ENCODE measurements around the gene PWP2. TPM values are rescaled to one million over a fixed set of nuclear protein-coding genes. Genes with fewer than 3 reads are reported as not detected.

Gene PWP2
- total RNA-seq, 1 experiment from 2014 or later = 6.0 TPM

DNA sequence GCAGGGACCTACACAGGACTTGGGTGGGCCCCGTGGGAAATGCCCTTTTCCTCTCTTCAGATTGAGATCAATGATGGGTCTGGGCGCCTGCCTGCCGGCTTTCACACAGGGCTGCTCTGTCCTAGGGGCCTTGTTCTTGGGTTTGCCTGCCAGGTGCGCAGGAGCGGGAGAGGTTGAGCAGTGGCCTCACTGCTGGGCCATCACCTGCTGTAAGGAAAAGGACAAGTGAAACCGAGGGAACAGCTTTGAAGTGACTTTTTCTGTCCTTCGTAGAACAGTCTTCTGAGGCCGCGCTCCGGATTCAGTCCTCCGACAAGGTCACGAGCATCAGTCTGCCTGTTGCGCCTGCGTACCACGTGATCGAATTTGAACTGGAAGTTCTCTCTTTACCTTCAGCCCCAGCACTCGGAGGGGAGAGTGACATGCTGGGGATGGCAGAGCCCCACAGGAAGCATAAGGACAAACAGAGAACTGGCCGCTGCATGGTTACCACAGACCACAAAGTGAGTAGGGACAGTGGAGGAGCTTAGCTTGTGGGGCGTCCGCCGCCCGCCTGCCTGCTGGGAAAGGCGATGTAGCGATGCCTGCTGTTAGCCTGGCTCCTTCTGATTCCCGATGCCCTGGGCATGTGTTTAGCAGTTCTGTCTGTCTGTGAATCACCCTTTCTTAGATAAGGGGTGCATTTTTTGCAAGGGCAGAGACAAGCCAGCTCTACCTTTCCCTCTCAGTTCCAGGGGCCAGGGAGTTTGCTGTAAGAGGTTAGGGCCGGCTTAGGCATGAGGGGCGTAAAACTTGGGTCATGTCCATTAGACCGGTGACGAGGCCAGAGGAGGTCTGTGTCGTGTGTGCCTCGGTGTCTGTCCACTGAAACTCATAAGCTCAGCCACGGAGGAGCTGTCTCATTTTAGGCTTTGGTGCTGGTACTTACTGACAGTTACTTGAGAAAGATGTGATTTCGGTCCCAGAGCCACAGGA, 19.5 kb upstream of the PWP2 start:
- Histone ChIP-seq H3K14ac (ENCODE audit: insufficient read depth, low read length) (no peak overlapping the region), H3K23ac (ENCODE audit: insufficient read length, low read depth, low read length) (no peak overlapping the region), H2BK12ac (ENCODE audit: insufficient read length, low read depth, low read length) (no peak overlapping the region), H3K9ac (ENCODE audit: extremely low read depth, insufficient read length, low read length) (no peak overlapping the region), H3K18ac (ENCODE audit: insufficient read length, low read depth, low read length) (no peak overlapping the region), H3K4me1 (ENCODE audit: insufficient read depth, low read length) (no peaks in the 10 kb centered on the region), H3K23me2 (ENCODE audit: insufficient read length, low read depth, low read length, poor library complexity, severe bottlenecking) (no peaks in the 10 kb centered on the region), H4K91ac (ENCODE audit: insufficient read length, low read depth, low read length) (no peak overlapping the region), H2BK120ac (ENCODE audit: low read depth, low read length, poor library complexity, severe bottlenecking) (no peak overlapping the region), H4K8ac (replicated peaks; ENCODE audit: insufficient read length, low read depth, low read length) (no peak overlapping the region), H4K5ac (ENCODE audit: insufficient read length, low read depth, low read length) (no peak overlapping the region), H4K20me1 (ENCODE audit: control insufficient read depth, insufficient read depth, insufficient read length) (no peaks in the 10 kb centered on the region), H3T11ph (ENCODE audit: low read length) (no peak overlapping the region), H3K79me1 (ENCODE audit: insufficient read depth, low read depth, low read length, poor library complexity, severe bottlenecking) (no peaks in the 10 kb centered on the region), H2BK5ac (ENCODE audit: insufficient read length, low read length) (no peak overlapping the region), H3K9me3 (ENCODE audit: control insufficient read depth, low read depth, low read length) (no peaks in the 10 kb centered on the region), H2BK15ac (ENCODE audit: low read depth, low read length) (no peak overlapping the region), H2AK5ac (ENCODE audit: insufficient read length, low read length) (no peak overlapping the region), H2BK20ac (ENCODE audit: low read depth, low read length, poor library complexity, severe bottlenecking) (no peak overlapping the region), H3K27me3 (ENCODE audit: insufficient read depth, low read length) (no peaks in the 10 kb centered on the region), H3K79me2 (ENCODE audit: insufficient read depth, low read length) (no peaks in the 10 kb centered on the region), H3K4me2 (ENCODE audit: insufficient read depth, insufficient read length, low read length) (no peak overlapping the region), H3K27ac (ENCODE audit: insufficient read length, low read depth, low read length) (no peak overlapping the region), H3K4ac (ENCODE audit: low read depth, low read length) (no peak overlapping the region), H2AFZ (ENCODE audit: low read length) (no peak overlapping the region), H3K56ac (ENCODE audit: insufficient read length, low read depth, low read length) (no peak overlapping the region)
- TF ChIP-seq, protein P1, sequence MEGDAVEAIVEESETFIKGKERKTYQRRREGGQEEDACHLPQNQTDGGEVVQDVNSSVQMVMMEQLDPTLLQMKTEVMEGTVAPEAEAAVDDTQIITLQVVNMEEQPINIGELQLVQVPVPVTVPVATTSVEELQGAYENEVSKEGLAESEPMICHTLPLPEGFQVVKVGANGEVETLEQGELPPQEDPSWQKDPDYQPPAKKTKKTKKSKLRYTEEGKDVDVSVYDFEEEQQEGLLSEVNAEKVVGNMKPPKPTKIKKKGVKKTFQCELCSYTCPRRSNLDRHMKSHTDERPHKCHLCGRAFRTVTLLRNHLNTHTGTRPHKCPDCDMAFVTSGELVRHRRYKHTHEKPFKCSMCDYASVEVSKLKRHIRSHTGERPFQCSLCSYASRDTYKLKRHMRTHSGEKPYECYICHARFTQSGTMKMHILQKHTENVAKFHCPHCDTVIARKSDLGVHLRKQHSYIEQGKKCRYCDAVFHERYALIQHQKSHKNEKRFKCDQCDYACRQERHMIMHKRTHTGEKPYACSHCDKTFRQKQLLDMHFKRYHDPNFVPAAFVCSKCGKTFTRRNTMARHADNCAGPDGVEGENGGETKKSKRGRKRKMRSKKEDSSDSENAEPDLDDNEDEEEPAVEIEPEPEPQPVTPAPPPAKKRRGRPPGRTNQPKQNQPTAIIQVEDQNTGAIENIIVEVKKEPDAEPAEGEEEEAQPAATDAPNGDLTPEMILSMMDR (conservative IDR thresholded peaks at IDR 0.05) = no peak
- Mint-ChIP-seq H3K9me3 (no peaks in the 10 kb centered on the region), H3K27me3 (ENCODE audit: low read depth) (no peaks in the 10 kb centered on the region), H3K4me1 (no peaks in the 10 kb centered on the region), H3K36me3 (ENCODE audit: insufficient read depth in 1 of 3, low read depth in 3 of 3) (peaks cover 13 to 77% (median 52%) of the 10 kb centered on the region in 3 experiments; a peak in 6 of 7 replicates), H3K4me3 (no peak overlapping the region), H3K27ac (peak overlapping the region in 1 of 3 experiments; percentile 19; a peak in 1 of 7 replicates)
- WGBS (ENCODE audit: extremely low coverage, insufficient read length, low lambda C conversion rate) = no CpG with 5 or more reads among the region's 33 CpGs
- DNase-seq = no peak

Data from H9 (cell line).